Measurements from ENCODE around the gene KRTAP10-8. TPM values are rescaled to one million over a fixed set of nuclear protein-coding genes. Genes with fewer than 3 reads are reported as not detected.

Gene KRTAP10-8
- total and polyA plus RNA-seq, 7 donors = not detected

Other genes with a start within 250 kb of the KRTAP10-8 start
- 1 to 10 TPM; 3.9 to 7.1 (median 5.4) TPM for gene LRRC3, start 156.6 kb upstream of the KRTAP10-8 start, total RNA-seq
- gene LRRC3, start 156.6 kb upstream of the KRTAP10-8 start, polyA plus RNA-seq = 1 to 10 TPM in 1 of 3 donors, under 1 TPM in 2; under 0.01 to 2.9 (median 0.46) TPM
- not detected for gene KRTAP10-1, start 71.9 kb upstream of the KRTAP10-8 start, total RNA-seq
- not detected for gene KRTAP10-1, start 71.9 kb upstream of the KRTAP10-8 start, polyA plus RNA-seq
- gene KRTAP10-2, start 60.6 kb upstream of the KRTAP10-8 start, total RNA-seq = not detected
- gene KRTAP10-2, start 60.6 kb upstream of the KRTAP10-8 start, polyA plus RNA-seq = not detected
- gene KRTAP10-3, start 53.3 kb upstream of the KRTAP10-8 start, total RNA-seq = under 1 TPM in 1 of 4 donors, not detected in 3; 0.66 TPM
- not detected for gene KRTAP10-3, start 53.3 kb upstream of the KRTAP10-8 start, polyA plus RNA-seq
- not detected for gene KRTAP10-4, start 38.4 kb upstream of the KRTAP10-8 start, total RNA-seq
- gene KRTAP10-4, start 38.4 kb upstream of the KRTAP10-8 start, polyA plus RNA-seq = not detected
- not detected for gene KRTAP10-5, start 31.5 kb upstream of the KRTAP10-8 start, total RNA-seq
- not detected for gene KRTAP10-5, start 31.5 kb upstream of the KRTAP10-8 start, polyA plus RNA-seq
- gene KRTAP10-6, start 19.6 kb upstream of the KRTAP10-8 start, total RNA-seq = not detected
- not detected for gene KRTAP10-6, start 19.6 kb upstream of the KRTAP10-8 start, polyA plus RNA-seq
- not detected for gene KRTAP10-7, start 11.5 kb upstream of the KRTAP10-8 start, total RNA-seq
- not detected for gene KRTAP10-7, start 11.5 kb upstream of the KRTAP10-8 start, polyA plus RNA-seq
- not detected for gene KRTAP10-9, start 15.0 kb downstream of the KRTAP10-8 start, total RNA-seq
- not detected for gene KRTAP10-9, start 15.0 kb downstream of the KRTAP10-8 start, polyA plus RNA-seq
- not detected for gene KRTAP10-10, start 25.3 kb downstream of the KRTAP10-8 start, total RNA-seq
- not detected for gene KRTAP10-10, start 25.3 kb downstream of the KRTAP10-8 start, polyA plus RNA-seq
- not detected for gene KRTAP10-11, start 34.3 kb downstream of the KRTAP10-8 start, total RNA-seq
- gene KRTAP10-11, start 34.3 kb downstream of the KRTAP10-8 start, polyA plus RNA-seq = not detected
- not detected for gene KRTAP12-4, start 42.6 kb downstream of the KRTAP10-8 start, total RNA-seq
- gene KRTAP12-4, start 42.6 kb downstream of the KRTAP10-8 start, polyA plus RNA-seq = not detected
- not detected for gene KRTAP12-3, start 45.9 kb downstream of the KRTAP10-8 start, total RNA-seq
- gene KRTAP12-3, start 45.9 kb downstream of the KRTAP10-8 start, polyA plus RNA-seq = not detected
- not detected for gene KRTAP12-2, start 54.8 kb downstream of the KRTAP10-8 start, total RNA-seq
- not detected for gene KRTAP12-2, start 54.8 kb downstream of the KRTAP10-8 start, polyA plus RNA-seq
- gene KRTAP12-1, start 70.1 kb downstream of the KRTAP10-8 start, total RNA-seq = not detected
- gene KRTAP12-1, start 70.1 kb downstream of the KRTAP10-8 start, polyA plus RNA-seq = not detected
- gene KRTAP10-12, start 85.1 kb downstream of the KRTAP10-8 start, total RNA-seq = not detected
- not detected for gene KRTAP10-12, start 85.1 kb downstream of the KRTAP10-8 start, polyA plus RNA-seq
- gene TSPEAR, start 99.5 kb downstream of the KRTAP10-8 start, total RNA-seq = not detected
- gene TSPEAR, start 99.5 kb downstream of the KRTAP10-8 start, polyA plus RNA-seq = under 1 TPM in 2 of 3 donors, not detected in 1; under 0.01 to 0.20 TPM
- 100 to 1,000 TPM in 1 of 4 donors, 10 to 100 TPM in 3; 51.5 to 101 (median 63.1) TPM for gene UBE2G2, start 189.7 kb downstream of the KRTAP10-8 start, total RNA-seq
- 10 to 100 TPM; 21.6 to 45.8 (median 22.7) TPM for gene UBE2G2, start 189.7 kb downstream of the KRTAP10-8 start, polyA plus RNA-seq
- 10 to 100 TPM; 52.4 to 60.1 (median 57.9) TPM for gene SUMO3, start 206.0 kb downstream of the KRTAP10-8 start, total RNA-seq
- 100 to 1,000 TPM in 2 of 3 donors, 10 to 100 TPM in 1; 67.8 to 104 (median 103) TPM for gene SUMO3, start 206.0 kb downstream of the KRTAP10-8 start, polyA plus RNA-seq